Activated CD8-positive, alpha-beta memory T cell treated with anti-CD3 and anti-CD28 coated beads, Interleukin-2, amount 50 U/mL, for 24 hours (primary cell): ENCODE data around the gene ABCB11.
"Not testable (repeated sequence)": the region's sequence is repeated elsewhere in the genome, so short reads cannot be mapped to it uniquely, and the experiment has no call there.

ENCODE experiments used
- DNase-seq: peaks from one replicate; pipeline ENCODE4 v3.0.0-alpha.2; 2020; ENCODE audit errors: extremely low read depth

Gene ABCB11

GRCh38 chr2:169031202-169031601, at the start of gene ABCB11:
TSS of gene ABCB11 (minus strand) at chr2:169031324. CDS start at chr2:169018125, 13,199 bp downstream.
- no peak for DNase-seq

GRCh38 chr2:169080250-169081069, 49.3 kb upstream of the ABCB11 start:
- no peak for DNase-seq

GRCh38 chr2:169077674-169078240, 46.6 kb upstream of the ABCB11 start:
- DNase-seq = no peak

GRCh38 chr2:169073963-169074751, 43.0 kb upstream of the ABCB11 start:
- DNase-seq = no peak

GRCh38 chr2:169073211-169073962, 42.3 kb upstream of the ABCB11 start:
- DNase-seq = no peak

GRCh38 chr2:169072163-169072925, 41.2 kb upstream of the ABCB11 start:
- DNase-seq = no peak

GRCh38 chr2:169071455-169071854, 40.3 kb upstream of the ABCB11 start:
- no peak for DNase-seq

GRCh38 chr2:169069833-169070232, 38.7 kb upstream of the ABCB11 start:
- no peak for DNase-seq

GRCh38 chr2:169069341-169069740, 38.2 kb upstream of the ABCB11 start, which contains the start of gene DHRS9:
TSS of gene DHRS9 (plus strand) at chr2:169069563. CDS start at chr2:169081582, 12,019 bp downstream.
- DNase-seq = no peak

GRCh38 chr2:169066897-169067296, 35.8 kb upstream of the ABCB11 start:
- no peak for DNase-seq

GRCh38 chr2:169065864-169066517, 34.9 kb upstream of the ABCB11 start:
- DNase-seq = no peak

- DNase-seq = no peak
These were observed 34.3 kb upstream of the ABCB11 start for GRCh38 chr2:169065422-169065821.

- DNase-seq = not testable (repeated sequence)
These were observed 33.1 kb upstream of the ABCB11 start for GRCh38 chr2:169064199-169064598.

- DNase-seq = not testable (repeated sequence)
These were observed 23.5 kb upstream of the ABCB11 start for GRCh38 chr2:169054575-169054974.

GRCh38 chr2:169050476-169051240, 19.5 kb upstream of the ABCB11 start:
- DNase-seq = no peak

- no peak for DNase-seq
These were observed 18.0 kb upstream of the ABCB11 start for GRCh38 chr2:169049142-169049541.

GRCh38 chr2:169047256-169048250, 16.4 kb upstream of the ABCB11 start:
- DNase-seq = no peak

GRCh38 chr2:169046440-169047151, 15.5 kb upstream of the ABCB11 start:
- no peak for DNase-seq
